MM.1S (cell line): ENCODE data around the gene SPINT2.

ENCODE experiments used
- DNase-seq: peaks from one replicate; pipeline ENCODE4 v3.0.0-alpha.2; 2015
- H2AFZ ChIP-seq: fragments of 300-600 bp; sonication (generic); 2 replicates; pipeline ENCODE4 v1.6.0; 2016; ENCODE audit warnings: antibody characterized with exemption, low read length
- H3F3A ChIP-seq: fragments of 300-600 bp; sonication (generic); 2 replicates; pipeline ENCODE4 v1.6.1; 2016; ENCODE audit warnings: mild to moderate bottlenecking, antibody characterized with exemption, low read length, moderate library complexity, mixed read lengths; ENCODE audit not compliant: insufficient read depth
- H3K27ac ChIP-seq: fragments of 300-600 bp; sonication (generic); 2 replicates; pipeline ENCODE4 v1.5.1; 2016; ENCODE audit warnings: mild to moderate bottlenecking, low read length
- H3K27me3 ChIP-seq: fragments of 300-600 bp; sonication (generic); replicated peaks from 2 replicates; pipeline ENCODE4 v1.6.0; 2016; ENCODE audit warnings: low read length; ENCODE audit not compliant: insufficient read depth
- H3K36me3 ChIP-seq: fragments of 300-600 bp; sonication (generic); replicated peaks from 2 replicates; pipeline ENCODE4 v1.6.1; 2016; ENCODE audit warnings: mild to moderate bottlenecking, low read length, mixed read lengths; ENCODE audit not compliant: insufficient read depth
- H3K4me1 ChIP-seq: fragments of 300-600 bp; sonication (generic); 2 replicates; pipeline ENCODE4 v1.6.1; 2016; ENCODE audit warnings: low read length, mixed read lengths
- H3K4me2 ChIP-seq: fragments of 300-600 bp; sonication (generic); 2 replicates; pipeline ENCODE4 v1.6.0; 2016; ENCODE audit warnings: low read depth, low read length
- H3K4me3 ChIP-seq: fragments of 300-600 bp; sonication (generic); 2 replicates; pipeline ENCODE4 v1.5.1; 2016; ENCODE audit warnings: low read length, mixed read lengths
- H3K79me2 ChIP-seq: fragments of 300-600 bp; sonication (generic); 2 replicates; pipeline ENCODE4 v1.6.1; 2016; ENCODE audit warnings: mixed run types, low read length, mixed read lengths
- H3K9ac ChIP-seq: fragments of 300-600 bp; sonication (generic); 2 replicates; pipeline ENCODE4 v1.6.1; 2016; ENCODE audit warnings: low read length, mixed read lengths
- H3K9me2 ChIP-seq: fragments of 300-600 bp; sonication (generic); replicated peaks from 2 replicates; pipeline ENCODE4 v1.6.1; 2016; ENCODE audit warnings: mild to moderate bottlenecking, low read length, mixed read lengths; ENCODE audit not compliant: insufficient read depth
- H3K9me3 ChIP-seq: fragments of 300-600 bp; sonication (generic); replicated peaks from 2 replicates; pipeline ENCODE4 v1.6.1; 2016; ENCODE audit warnings: mild to moderate bottlenecking, low read length, mixed read lengths; ENCODE audit not compliant: insufficient read depth
- H4K20me1 ChIP-seq: fragments of 300-600 bp; sonication (generic); 2 replicates; pipeline ENCODE4 v1.6.1; 2016; ENCODE audit warnings: mild to moderate bottlenecking, low read length, moderate library complexity, mixed read lengths; ENCODE audit not compliant: insufficient read depth
- EZH2 ChIP-seq: fragments of 300-600 bp; sonication (generic); optimal IDR thresholded peaks from 2 replicates; pipeline ENCODE3; 2017; ENCODE audit warnings: low read depth, mild to moderate bottlenecking, antibody characterized with exemption, low read length, mixed read lengths
- EZH2phosphoT487 ChIP-seq: fragments of 300-600 bp; sonication (generic); IDR thresholded peaks from 2 replicates; pipeline ENCODE4 v1.6.1; 2018; ENCODE audit warnings: antibody characterized with exemption, low read length
- TF ChIP-seq, protein P1 (sequence below): fragments of 300-600 bp; sonication (generic); IDR thresholded peaks from 2 replicates; pipeline ENCODE4 v1.5.1; 2016; ENCODE audit warnings: antibody characterized with exemption, low read length, mixed read lengths

The SPINT2 gene

DNA sequence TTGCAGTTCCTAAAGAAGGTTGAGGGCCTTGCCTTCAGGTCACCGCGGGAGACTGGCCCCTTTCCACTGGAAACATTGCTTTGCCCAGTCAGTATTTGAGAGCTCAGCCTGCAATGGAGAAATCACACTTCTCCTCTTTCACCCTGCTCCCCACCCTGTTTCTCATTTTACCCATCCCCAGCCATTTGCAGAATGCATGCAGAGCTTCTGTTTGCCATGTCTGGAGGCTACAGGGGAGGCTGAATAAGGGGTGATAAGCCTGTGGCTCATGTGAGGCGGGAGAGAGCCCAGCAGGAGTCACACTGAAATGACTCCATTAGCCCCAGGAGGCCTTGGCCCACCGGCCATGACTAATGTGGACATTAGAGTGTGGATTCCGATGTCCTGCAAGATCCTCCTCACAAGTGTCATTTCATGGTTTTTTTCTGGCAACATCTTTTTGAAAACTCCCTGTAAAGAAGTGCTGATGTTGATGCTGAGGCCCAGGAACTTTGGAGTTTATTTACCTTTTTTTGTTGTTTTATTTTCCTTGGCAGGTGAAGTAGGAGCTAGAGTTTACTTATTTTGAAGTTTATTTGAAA is 6.3 kb downstream of the SPINT2 start:
- Histone ChIP-seq H3K9me2 (no peaks in the 10 kb centered on the region), H4K20me1 (no peaks in the 10 kb centered on the region), H3K4me1 (no peaks in the 10 kb centered on the region), H3F3A (no peaks in the 10 kb centered on the region), H3K9ac (no peak overlapping the region), H3K36me3 (no peaks in the 10 kb centered on the region), H3K4me2 (no peak overlapping the region), H2AFZ (no peak overlapping the region), H3K4me3 (no peak overlapping the region), H3K27me3 (no peaks in the 10 kb centered on the region), H3K27ac (no peak overlapping the region), H3K9me3 (no peaks in the 10 kb centered on the region), H3K79me2 (no peaks in the 10 kb centered on the region)
- DNase-seq, result no peak
- TF ChIP-seq, protein P1, sequence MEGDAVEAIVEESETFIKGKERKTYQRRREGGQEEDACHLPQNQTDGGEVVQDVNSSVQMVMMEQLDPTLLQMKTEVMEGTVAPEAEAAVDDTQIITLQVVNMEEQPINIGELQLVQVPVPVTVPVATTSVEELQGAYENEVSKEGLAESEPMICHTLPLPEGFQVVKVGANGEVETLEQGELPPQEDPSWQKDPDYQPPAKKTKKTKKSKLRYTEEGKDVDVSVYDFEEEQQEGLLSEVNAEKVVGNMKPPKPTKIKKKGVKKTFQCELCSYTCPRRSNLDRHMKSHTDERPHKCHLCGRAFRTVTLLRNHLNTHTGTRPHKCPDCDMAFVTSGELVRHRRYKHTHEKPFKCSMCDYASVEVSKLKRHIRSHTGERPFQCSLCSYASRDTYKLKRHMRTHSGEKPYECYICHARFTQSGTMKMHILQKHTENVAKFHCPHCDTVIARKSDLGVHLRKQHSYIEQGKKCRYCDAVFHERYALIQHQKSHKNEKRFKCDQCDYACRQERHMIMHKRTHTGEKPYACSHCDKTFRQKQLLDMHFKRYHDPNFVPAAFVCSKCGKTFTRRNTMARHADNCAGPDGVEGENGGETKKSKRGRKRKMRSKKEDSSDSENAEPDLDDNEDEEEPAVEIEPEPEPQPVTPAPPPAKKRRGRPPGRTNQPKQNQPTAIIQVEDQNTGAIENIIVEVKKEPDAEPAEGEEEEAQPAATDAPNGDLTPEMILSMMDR, result no peak
- TF ChIP-seq EZH2 (no peak), EZH2phosphoT487 (no peak)

DNA sequence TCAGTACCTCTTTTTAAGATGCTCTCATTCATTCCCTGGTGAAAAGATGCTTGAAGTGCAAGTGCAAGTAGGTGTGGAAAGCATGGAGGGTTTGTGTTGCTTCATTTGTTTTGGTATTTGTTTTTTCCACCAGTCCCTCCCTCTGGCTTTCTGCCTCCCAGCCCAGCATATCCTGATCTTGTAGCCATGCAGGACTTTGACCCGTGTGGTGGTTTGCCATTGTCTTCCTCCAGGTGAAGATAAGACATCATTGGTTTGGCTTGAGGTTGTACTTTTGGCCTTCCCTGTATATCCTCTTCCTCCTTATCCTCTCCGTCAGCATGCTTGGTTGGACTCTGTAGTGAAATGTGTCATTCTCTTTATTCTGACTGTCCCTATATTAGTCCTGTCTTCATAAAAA is 9.1 kb downstream of the SPINT2 start:
- DNase-seq, result no peak
- H3K27ac ChIP-seq, result no peak overlapping the region
- H3K9me3 ChIP-seq, result no peaks in the 10 kb centered on the region
- H3K36me3 ChIP-seq, result no peaks in the 10 kb centered on the region
- no peak overlapping the region for H3K9ac ChIP-seq
- no peaks in the 10 kb centered on the region for H3F3A ChIP-seq
- no peaks in the 10 kb centered on the region for H3K4me1 ChIP-seq
- H3K27me3 ChIP-seq, result no peaks in the 10 kb centered on the region
- H3K9me2 ChIP-seq, result no peaks in the 10 kb centered on the region
- H3K4me2 ChIP-seq, result no peak overlapping the region
- no peak overlapping the region for H3K4me3 ChIP-seq
- H3K79me2 ChIP-seq, result no peaks in the 10 kb centered on the region
- TF ChIP-seq EZH2phosphoT487 (no peak), EZH2 (no peak)
- TF ChIP-seq, protein P1, result no peak
- H4K20me1 ChIP-seq, result no peaks in the 10 kb centered on the region
- no peak overlapping the region for H2AFZ ChIP-seq

DNA sequence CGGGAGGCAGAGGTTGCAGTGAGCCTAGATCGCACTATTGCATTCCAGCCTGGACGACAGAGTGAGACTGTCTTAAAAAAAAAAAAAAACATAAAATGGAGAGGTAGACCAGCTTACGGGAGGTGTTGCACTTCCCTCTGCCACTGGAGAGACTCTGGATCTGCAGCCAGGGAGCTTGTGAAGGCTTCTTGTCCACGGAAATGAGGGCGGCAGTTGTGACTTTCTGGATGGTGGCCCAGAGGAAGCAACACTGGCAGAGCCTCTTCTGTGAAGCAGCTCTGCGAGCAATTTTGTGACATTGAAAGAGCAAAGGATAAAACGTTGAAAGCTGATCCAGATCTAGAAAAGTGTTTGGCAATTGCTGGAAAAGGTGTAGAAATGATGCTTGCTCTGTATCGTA is 10.4 kb downstream of the SPINT2 start:
- no peak overlapping the region for H3K9ac ChIP-seq
- TF ChIP-seq, protein P1, result no peak
- TF ChIP-seq EZH2 (no peak), EZH2phosphoT487 (no peak)
- no peak overlapping the region for H3K27ac ChIP-seq
- no peak for DNase-seq
- no peaks in the 10 kb centered on the region for H3K4me1 ChIP-seq
- H3K9me3 ChIP-seq, result no peaks in the 10 kb centered on the region
- H3K36me3 ChIP-seq, result no peaks in the 10 kb centered on the region
- H4K20me1 ChIP-seq, result no peaks in the 10 kb centered on the region
- H3F3A ChIP-seq, result no peaks in the 10 kb centered on the region
- no peaks in the 10 kb centered on the region for H3K79me2 ChIP-seq
- H3K9me2 ChIP-seq, result no peaks in the 10 kb centered on the region
- H3K4me2 ChIP-seq, result no peak overlapping the region
- no peak overlapping the region for H2AFZ ChIP-seq
- no peaks in the 10 kb centered on the region for H3K27me3 ChIP-seq
- H3K4me3 ChIP-seq, result no peak overlapping the region
